Activated CD4-positive, CD25-positive, alpha-beta regulatory T cell treated with anti-CD3 and anti-CD28 coated beads, Interleukin-2, amount 50 U/mL, for 16 hours (primary cell): ENCODE measurements around the gene SLC9A9.
"Not testable (repeated sequence)": the region's sequence is repeated elsewhere in the genome, so short reads cannot be mapped to it uniquely, and the experiment has no call there.

Source experiments
- DNase-seq: peaks from one replicate; pipeline ENCODE4 v3.0.0-alpha.2; 2020; ENCODE audit warnings: low read depth, low spot score

The SLC9A9 gene

DNA sequence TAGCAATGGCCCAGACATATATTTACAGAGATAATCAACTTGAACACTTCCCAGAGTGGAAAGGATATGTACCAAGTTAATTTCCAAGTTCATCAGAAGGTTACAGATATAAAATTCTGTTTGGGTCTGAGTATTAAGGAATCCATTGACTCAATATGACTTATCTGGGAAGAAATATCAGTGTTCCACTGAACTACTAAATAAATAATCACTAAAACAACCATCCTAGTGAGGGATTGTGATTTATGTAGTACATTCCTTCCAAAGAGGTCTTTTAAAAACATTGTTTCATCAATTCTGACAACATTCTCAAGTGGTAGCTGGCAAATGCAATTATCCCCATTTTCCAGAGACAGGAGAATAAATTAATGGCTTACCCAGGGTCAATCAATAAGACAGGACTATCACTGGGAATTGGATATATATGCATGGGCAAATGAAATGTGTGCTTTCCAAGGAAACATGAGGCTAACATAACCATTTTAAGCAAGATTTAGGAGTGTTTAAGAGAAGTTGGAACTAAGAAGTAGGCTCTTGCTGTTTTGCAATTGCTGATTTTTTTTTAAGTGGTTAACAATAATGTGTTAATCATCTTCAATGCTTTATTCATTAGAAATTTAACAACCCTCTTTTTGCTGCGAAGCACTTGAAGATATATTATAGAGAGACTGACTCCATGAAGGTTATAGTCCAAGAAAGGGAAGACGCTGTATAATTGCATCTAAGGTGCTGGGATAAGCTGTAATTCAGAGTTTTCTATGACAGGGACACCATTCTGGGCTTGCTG is 37.9 kb downstream of the SLC9A9 start:
- DNase-seq: no peak

DNA sequence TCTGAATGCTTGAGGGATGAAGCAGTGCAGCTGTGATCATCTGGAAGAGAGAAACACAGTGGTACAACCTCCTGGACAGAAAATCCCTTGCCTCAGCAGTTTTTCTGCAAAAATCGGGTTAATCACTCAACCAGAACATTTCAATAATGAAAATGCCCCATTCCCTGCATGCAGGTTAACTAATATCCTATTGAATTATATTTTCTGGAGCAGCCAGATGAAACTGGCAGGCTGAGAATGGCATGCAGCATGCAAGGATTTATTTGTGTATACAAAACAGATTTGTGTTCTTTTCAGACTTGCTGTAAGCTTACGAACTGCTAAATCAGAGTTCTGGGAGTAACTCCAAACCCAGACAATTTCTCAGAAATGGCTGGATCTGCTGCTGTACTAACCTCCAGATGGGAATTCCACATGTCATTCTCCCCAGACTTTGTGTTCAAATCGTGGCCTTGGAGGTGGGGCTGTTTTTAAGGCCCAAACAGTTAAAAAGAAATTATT is 39.1 kb downstream of the SLC9A9 start:
- no peak for DNase-seq

GRCh38 chr3:143808030-143808429 is 40.2 kb downstream of the SLC9A9 start:
- no peak for DNase-seq

DNA sequence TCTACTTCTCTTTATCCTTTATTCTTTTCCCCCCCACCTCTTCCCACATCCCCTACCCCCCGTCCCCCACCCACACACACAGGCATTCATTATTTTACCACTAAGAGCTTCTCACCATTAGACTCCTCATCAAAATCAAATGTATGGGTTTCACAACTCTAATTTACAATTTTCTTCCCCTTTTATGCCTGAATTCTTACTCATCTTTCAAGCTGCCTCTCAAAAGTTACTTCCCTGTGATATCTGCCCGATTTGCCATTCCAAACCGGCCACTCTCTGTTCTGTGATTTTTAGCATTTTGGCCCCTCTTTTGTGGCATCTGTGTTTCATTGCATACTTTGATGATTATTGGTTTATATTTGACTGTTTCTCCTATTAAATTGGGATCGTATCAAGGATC is 42.2 kb downstream of the SLC9A9 start:
- DNase-seq: no peak

DNA sequence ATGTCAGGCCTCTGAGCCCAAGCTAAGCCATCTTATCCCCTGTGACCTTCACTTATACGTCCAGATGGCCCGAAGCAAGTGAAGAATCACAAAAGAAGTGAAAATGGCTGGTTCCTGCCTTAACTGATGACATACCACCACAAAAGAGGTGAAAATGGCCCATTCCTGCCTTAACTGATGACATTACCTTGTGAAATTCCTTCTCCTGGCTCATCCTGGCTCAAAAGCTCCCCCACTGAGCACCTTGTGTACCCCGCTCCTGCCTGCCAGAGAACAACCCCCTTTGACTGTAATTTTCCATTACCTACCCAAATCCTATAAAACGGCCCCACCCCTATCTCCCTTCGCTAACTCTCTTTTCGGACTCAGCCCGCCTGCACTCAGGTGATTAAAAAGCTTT is 42.8 kb downstream of the SLC9A9 start:
- not testable (repeated sequence) for DNase-seq

DNA sequence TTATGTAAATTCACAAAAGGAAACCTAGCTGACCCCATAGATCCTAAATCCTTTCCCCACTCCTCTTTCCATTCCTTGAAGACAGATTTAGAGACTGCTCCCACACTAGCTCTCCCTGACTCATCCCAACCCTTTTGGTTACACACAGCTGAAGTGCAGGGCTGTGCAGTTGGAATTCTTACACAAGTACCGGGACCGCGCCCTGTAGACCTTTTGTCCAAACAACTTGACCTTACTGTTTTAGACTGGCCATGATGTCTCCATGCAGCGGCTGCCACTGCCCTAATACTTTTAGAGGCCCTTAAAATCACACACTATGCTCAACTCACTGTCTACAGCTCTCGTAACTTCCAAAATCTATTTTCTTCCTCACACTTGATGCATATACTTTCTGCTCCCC is 47.2 kb downstream of the SLC9A9 start:
- not testable (repeated sequence) for DNase-seq

DNA sequence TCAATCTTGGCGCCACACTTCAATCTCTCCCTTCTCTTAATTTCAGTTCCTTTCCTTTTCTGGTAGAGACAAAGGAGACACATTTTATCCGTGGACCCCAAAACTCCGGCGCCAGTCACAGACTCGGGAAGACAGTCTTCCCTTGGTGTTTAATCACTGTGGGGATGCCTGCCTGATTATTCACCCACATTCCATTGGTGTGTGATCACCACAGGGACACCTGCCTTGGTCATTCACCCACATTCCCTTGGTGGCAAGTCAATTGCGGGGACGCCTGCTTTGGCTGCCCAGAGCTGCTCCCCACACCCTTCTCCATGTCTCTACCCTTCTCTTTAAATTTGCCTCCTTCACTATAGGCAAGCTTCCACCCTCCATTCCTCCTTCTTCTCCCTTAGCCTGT is 50.1 kb downstream of the SLC9A9 start:
- DNase-seq: not testable (repeated sequence)

GRCh38 chr3:143795874-143796273 is 52.4 kb downstream of the SLC9A9 start:
- no peak for DNase-seq

- DNase-seq: no peak
These were observed 53.3 kb downstream of the SLC9A9 start for GRCh38 chr3:143794793-143795462.

DNA sequence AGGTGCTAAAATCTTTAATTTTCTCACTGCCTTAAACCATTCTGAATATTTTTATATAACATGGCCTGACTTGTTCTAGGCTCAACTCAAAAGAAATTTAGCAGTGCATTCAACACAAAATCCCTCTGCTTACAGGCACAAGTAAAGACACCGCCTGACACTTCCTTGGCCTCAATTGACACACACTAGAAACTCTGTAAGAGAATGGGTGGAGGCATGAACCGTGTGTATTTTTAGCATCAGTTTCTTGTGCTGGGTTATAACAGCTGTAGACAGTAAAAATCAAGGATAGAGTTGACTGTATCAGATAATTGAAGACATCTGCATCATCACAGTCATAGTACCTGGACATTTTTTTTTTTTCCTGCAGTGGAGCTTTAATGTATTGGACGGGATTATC is 54.3 kb downstream of the SLC9A9 start:
- no peak for DNase-seq

DNA sequence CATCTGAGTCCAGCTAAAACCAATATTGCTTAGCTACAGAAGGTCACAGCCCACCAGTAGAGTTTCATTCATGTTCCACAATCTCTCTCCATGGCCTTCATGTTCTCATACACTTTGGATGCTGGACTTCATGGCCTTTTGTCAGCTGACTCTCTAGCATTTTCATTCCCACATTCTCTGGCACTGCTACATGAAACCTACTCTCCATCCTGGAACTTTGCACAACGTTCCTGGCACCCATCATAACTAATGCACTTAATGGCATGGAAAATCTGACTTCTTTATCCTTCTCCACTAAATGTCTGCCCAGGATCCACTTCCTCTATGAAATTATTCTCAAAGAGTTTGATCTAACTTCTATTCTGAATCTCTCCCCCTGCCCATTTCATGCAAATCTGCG is 56.9 kb downstream of the SLC9A9 start:
- no peak for DNase-seq

DNA sequence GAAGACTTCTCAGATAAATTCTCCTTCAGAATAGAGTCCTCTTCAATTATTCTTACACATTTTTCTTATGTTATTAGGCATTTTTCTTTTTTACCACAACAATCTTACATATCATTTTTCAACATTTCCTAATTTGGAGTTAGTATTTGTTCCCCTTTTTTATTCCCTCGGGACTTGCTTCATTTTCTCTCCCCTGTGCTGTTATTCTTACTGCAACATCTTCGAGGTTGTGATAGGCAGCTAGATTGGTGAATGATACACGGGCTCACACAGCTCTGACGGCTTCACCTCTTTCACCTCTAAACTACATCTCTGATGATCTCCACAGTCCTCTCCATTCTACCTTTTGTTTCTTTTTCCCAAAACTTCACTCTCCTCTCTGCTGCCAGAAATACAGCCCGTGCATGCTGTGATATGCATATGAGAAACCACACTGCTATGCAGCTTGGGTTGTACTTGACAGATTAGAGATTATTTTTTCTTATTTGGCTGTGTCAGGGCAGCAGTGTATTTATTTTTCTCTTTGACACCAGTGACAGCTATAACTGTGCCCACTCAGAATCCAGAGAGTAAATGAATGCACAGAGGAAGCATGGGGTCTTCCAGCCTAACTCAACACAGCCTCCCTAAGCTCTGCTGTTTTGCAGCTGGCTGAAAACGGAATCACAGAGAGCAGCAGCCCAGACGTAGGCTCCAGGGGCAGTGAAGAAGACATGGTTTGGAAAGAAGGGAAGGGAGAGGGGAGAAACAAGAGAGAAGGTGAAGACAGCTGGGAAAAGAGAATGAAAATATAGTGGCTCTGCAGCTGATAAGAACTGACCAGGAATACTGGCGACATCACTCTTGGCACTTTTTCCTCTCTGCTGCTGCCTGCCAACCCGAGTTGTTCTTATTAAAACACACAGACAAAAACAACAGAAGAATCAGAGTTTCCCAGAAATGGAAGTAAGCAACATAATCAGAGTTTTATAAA is 61.8 kb downstream of the SLC9A9 start:
- no peak for DNase-seq

- no peak for DNase-seq
These were observed 63.8 kb downstream of the SLC9A9 start for GRCh38 chr3:143784446-143784845.

DNA sequence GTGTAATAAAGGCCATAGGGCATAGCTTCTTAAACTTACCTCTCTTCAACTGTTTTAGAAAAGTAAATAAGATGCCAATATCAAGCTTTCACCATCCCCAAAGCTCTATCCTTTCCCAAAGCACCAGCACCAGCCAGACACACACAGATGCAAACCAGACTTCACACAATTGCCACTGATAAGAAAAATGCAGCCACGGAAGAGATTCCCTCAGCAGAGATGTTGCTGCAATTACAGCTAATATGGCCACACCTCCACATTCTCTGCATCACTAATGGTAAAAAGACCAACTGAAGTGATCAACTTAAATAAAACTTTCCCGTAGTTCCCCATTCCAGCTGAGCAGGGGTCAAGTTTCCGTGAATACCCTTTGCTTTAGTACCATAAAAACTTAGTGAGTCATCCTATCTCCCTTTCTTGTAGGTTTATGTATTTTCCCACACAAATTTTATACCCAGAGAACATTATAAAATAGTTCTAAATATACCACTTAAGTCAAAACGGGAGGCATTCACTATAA is 64.4 kb downstream of the SLC9A9 start:
- DNase-seq: no peak

GRCh38 chr3:143775459-143775858 is 72.8 kb downstream of the SLC9A9 start:
- no peak for DNase-seq

DNA sequence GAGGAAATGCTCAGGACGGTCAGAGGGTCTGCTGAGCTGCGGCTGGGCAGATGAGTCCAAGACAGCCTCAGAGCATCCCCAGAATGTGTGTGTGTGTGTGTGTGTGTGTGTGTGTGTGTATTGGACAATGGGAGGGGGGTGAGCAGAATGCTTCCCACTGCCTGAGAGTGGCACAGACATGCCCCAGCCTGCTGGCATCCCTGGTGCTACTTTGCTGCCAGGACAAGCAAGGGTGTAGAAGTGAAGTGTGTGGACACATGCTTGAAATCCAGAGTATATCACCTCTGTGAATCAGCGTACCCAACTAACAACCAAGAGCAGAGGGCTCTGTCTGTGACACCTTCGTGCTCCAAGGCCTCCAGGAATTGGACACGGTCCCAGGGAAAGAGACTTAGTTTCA is 76.3 kb downstream of the SLC9A9 start:
- DNase-seq: no peak

- DNase-seq: no peak
These were observed 77.0 kb downstream of the SLC9A9 start for GRCh38 chr3:143771258-143771657.

DNA sequence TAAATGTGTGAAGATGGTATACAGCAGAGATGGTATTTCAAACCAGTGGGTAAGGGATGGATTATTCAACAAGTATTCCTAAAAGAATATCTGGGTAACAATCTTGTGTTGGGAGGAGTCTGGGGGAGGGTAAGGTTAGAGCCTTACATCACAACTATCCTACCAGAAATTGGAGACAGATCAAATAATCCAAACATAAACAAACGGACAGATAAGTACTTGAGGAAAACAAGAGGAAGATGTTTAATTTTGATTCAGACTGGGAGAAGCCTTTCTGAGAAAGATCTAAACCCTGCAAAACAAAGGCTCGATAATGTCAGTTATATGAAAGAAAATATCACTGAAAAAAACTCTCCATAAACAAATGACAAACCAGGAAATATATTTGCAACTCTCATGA is 77.9 kb downstream of the SLC9A9 start:
- no peak for DNase-seq

DNA sequence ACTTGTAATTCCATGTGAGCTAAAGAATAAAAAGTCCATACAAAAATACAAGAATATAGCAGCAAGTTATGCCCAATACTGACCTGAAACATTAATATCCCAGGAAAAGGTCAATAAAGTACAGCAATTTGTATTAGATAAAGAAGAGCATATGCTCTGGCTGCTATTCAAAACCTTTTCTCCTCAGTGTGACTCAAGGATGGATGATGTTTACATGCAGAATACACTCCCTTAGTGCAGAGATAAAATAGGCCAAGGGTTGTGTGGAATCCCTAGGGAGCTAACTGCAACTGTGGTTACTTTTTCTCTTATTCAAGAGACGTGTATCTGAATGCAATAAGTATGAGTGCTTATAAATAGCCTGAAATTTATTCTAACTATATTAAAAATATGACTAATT is 78.7 kb downstream of the SLC9A9 start:
- DNase-seq: no peak

DNA sequence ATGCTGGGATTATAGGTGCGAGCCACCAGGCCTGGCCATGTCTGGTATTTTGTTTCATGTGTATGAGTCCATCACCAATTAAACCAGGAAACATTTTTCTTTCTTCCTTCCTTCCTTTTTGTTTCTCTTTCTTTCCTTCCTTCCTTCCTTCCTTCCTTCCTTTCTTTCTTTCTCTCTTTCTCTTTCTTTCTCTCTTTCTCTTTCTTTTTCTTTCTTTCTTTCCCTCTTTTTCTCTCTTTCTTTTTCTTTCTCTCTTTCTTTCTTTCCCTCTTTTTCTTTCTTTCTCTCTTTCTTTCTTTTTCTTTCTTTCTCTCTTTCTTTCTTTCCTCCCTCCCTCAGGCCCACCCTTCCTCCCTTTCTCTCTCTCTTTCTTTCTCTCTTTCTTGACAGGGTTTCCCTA is 83.4 kb downstream of the SLC9A9 start:
- DNase-seq: no peak

DNA sequence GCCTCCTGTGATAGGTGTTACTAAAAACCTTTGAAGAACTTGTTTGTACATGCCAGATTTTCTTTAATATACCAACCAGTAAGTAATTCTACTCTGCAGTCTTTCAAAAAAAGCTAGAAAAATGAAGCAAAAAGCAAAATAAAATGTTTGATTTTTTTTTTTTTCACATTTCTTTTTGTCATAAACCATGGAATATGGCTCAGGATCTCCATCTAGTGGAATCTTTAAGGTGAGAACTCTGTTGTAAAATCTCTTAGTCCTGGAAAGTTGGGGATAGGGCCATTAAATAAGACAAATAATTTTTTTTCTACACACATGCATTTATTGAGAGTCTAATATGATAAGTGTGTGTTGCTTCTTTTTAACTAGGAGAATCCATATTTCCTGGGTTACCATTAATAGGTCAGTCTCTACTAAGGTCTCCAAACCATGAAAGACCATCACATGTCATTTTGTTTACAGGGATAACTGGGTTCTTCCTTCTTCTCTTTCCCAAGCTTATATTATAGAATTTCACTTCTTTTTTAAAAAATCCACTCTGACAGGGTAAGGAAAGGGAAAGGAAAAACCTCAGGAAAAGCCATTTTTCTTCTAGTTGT is 84.6 kb downstream of the SLC9A9 start:
- no peak for DNase-seq
